ENCODE results near the gene IPMK. TPM values are rescaled to one million over a fixed set of nuclear protein-coding genes. Genes with fewer than 3 reads are reported as not detected.

Gene IPMK
- total and polyA plus RNA-seq, 2 donors (not counting 3 experiments of a cell fraction or from before 2014, with no cell fraction given), result 1.4 to 8.1 TPM

- Histone ChIP-seq H3K4me1 (ENCODE audit: control insufficient read depth, extremely low read depth, insufficient read depth, low read length) (peaks cover 31% of the 10 kb centered on the region), H3K4me2 (ENCODE audit: insufficient read depth, low read length) (peak overlapping the region; percentile 88), H3K4me3 (replicated peaks in 1 of 3; ENCODE audit: insufficient read depth in 1 of 3, low read depth in 1 of 3, low read length in 3 of 3) (no peak overlapping the region), H3K27ac (ENCODE audit: insufficient read depth, low read depth, low read length) (no peak overlapping the region), H3K9ac (replicated peaks; ENCODE audit: extremely low read depth, insufficient read depth, low read length) (no peak overlapping the region), H4K20me1 (replicated peaks; ENCODE audit: control insufficient read depth, extremely low read depth, insufficient read depth, low read length) (peaks cover 2% of the 10 kb centered on the region), H3K79me2 (ENCODE audit: control insufficient read depth, insufficient read depth, low read length) (peaks cover 48% of the 10 kb centered on the region), H3K9me3 (replicated peaks; ENCODE audit: control insufficient read depth, insufficient read depth, low read length) (no peaks in the 10 kb centered on the region), H3K36me3 (ENCODE audit: control insufficient read depth in 2 of 2, extremely low read depth in 1 of 2, insufficient read depth in 2 of 2, low read length in 2 of 2) (no peaks in the 10 kb centered on the region), H3K9me1 (replicated peaks; ENCODE audit: control insufficient read depth, extremely low read depth, insufficient read depth, low read length) (no peaks in the 10 kb centered on the region), H3K27me3 (ENCODE audit: control insufficient read depth in 2 of 2, insufficient read depth in 2 of 2, low read length in 2 of 2) (no peaks in the 10 kb centered on the region), H2AFZ (ENCODE audit: low read depth, low read length) (no peak overlapping the region)
- FAIRE-seq (peak; percentile 70), DNase-seq (ENCODE audit: low read depth, low spot score) (peak; percentile 51)
- BruUV-seq (replicated peaks), result no TSS peak
- no peak for TF ChIP-seq FOS (IDR thresholded peaks at IDR 0.05; ENCODE audit: borderline replicate concordance, insufficient read depth, low read length)
- TF ChIP-seq MYC (IDR thresholded peaks at IDR 0.05; ENCODE audit: low read depth, low read length), result no peak
- TF ChIP-seq POLR2AphosphoS5 (IDR thresholded peaks at IDR 0.05; ENCODE audit: insufficient read depth, low read depth, low read length), result no peak
- no peak for TF ChIP-seq MAX (IDR thresholded peaks at IDR 0.05; ENCODE audit: insufficient read depth, insufficient read length)
- no peak for TF ChIP-seq POLR2A (IDR thresholded peaks at IDR 0.05; ENCODE audit: low read depth, low read length)
- no peak for TF ChIP-seq CTCF (IDR thresholded peaks at IDR 0.05; ENCODE audit: extremely low read depth in 1 of 2, insufficient read depth in 1 of 2, low read depth in 1 of 2, low read length in 2 of 2)
- TF ChIP-seq EZH2 (IDR thresholded peaks at IDR 0.05; ENCODE audit: borderline replicate concordance, low read depth, low read length, severe bottlenecking), result no peak
- no peak for TF ChIP-seq GATA2 (IDR thresholded peaks at IDR 0.05; ENCODE audit: insufficient read depth, insufficient read length, low read depth, low read length)
- TF ChIP-seq JUN (IDR thresholded peaks at IDR 0.05; ENCODE audit: borderline replicate concordance, insufficient read depth, insufficient read length, low read depth), result no peak
- intact Hi-C loops (cut with micrococcal nuclease) (no loop called here), dilution Hi-C loops (cut with MboI; ENCODE audit: extremely low pct_ligation_motif_present, low sequenced_read_pairs) (no loop called here)
- CTCF ChIA-PET, result interaction anchor here (1.0 kb wide), 1 partner anchor 27 kb away, joined by 4 read pairs; no protein-coding TSS in a partner anchor
- POLR2A ChIA-PET, result no interaction called here
Observed at GRCh38 chr10:58264780-58265179, 2.9 kb downstream of the IPMK start.

Measured in endothelial cell of umbilical vein (primary cell).